NCI-H748 (cell line): Measurements from ENCODE around the gene AKR1B15.

Source experiments
- DNase-seq: peaks from one replicate; lab custom pipeline; 2025; ENCODE audit not compliant: unreplicated experiment; lab: John Stamatoyannopoulos, UW

AKR1B15 gene

GRCh38 chr7:134611611-134612151, 62.8 kb downstream of the AKR1B15 start:
- no peak for DNase-seq

GRCh38 chr7:134612197-134612596, 63.3 kb downstream of the AKR1B15 start:
- DNase-seq: peak; percentile 4

- no peak for DNase-seq
Observed at GRCh38 chr7:134613623-134614347, 64.9 kb downstream of the AKR1B15 start.

- DNase-seq: no peak
Observed at GRCh38 chr7:134616611-134617010, 67.7 kb downstream of the AKR1B15 start.

- DNase-seq: no peak
Observed at GRCh38 chr7:134618756-134619530, 70.0 kb downstream of the AKR1B15 start.

DNA sequence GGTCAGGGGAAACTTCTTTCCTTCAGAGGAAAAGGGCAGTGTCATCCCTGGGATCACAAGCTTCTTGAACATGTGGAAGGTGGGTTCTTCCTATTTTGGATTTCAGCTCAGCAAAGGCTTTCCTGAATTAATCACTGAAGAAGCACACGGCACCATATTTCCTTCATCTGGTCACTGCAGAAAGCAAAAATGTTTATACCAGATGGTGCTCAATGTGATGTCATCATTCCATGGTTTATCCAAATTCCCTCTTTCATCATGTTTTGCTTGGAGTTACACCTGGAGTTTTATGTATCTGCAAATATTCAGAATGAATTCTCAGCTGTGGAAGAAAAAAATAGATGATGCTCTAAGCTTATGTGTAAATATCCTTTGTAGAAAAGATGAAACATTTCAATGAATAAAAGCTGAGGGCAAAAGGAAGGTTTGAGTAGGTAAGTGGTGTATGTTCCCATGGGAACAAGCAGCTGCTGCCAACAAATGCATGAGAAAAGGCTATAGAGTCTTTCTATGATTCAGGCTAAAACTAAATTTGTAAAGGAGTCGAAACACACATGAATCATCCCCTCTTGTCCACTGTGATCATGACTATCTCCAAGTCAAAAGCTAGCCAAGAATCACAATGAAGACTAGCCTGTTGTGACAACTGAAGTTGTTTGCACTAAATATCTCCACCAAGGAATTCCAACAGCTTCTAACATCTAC, 70.9 kb downstream of the AKR1B15 start:
- DNase-seq: peak; percentile 70

DNA sequence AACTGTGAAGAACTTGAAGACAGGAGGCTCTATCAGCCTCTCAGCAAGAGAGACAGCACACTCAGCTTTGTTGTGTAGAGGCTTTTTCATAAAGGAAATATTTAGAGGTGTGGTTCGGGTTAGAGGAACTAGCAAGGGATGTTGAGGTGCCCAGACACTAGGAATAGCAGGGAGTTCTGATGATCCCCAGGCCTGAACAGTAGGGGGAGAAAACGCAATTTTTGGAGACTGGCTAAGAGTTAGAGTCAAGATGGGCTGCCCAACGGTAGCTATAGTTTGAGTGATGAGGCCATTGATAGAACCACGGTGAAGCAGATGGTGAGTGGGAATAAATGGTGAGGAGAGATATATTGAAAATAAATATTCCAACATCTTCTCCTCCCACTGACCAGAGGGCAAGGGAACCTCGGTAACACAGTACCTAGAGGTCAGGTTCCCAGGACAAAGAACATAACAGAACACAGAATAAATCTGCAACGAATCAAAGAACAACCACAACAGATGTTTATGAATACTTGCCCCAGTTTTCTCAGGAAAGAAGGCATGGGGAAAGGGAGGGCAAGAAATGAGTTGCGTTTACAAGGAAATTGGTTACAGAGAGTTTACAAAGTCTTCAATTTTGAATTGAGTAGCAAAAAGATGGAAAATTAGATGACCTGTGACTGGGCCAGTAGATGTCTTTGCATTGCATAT, 73.5 kb downstream of the AKR1B15 start:
- DNase-seq: no peak

- no peak for DNase-seq
Observed at GRCh38 chr7:134623193-134623592, 74.3 kb downstream of the AKR1B15 start.

DNA sequence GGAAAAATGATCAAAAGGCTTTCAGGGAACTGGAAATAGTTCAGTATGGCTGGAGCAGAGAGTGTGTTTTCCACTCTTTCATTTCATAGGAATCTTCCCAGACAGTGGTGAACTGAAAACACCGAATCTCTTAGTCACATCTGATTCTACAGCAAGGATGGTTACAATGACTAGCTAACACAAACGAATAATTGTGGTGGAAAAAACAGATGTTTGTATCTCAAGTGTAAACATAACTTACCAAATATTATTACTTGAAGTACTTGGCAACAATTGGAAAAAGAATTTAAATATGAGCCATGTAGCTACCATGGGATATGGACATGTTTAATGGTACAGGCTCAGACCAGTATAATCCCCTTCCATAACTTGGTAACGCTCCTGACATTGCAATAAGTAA, 76.6 kb downstream of the AKR1B15 start:
- DNase-seq: no peak

DNA sequence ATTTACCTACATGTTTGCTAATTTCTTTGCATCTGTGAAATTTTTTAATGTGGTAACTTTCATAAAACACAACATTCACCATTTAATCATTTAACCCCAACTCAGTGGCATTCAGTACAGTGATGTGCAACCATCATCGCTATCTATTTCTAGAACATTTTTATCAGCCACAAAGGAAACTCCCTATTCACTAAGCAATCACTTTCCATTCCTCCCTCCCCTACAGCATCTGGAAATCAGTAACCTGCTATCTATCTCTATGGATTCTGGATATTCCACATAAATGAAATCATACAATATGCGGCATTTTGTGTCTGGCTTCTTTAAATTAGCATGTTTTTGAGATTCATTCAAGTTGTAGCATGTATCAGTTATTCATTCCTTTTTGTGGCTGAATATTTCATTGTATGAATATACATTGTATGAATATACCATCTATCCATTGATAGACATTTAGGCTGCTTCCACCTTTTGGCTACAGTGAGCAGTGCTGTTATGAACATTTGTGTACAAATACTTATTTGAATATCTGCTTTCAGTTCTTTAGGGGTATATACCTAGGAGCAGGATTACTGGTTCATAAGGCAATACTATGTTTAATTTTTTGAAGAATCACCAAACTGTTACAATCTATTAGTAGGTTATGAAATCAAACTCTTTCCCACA, 78.3 kb downstream of the AKR1B15 start:
- DNase-seq: no peak

DNA sequence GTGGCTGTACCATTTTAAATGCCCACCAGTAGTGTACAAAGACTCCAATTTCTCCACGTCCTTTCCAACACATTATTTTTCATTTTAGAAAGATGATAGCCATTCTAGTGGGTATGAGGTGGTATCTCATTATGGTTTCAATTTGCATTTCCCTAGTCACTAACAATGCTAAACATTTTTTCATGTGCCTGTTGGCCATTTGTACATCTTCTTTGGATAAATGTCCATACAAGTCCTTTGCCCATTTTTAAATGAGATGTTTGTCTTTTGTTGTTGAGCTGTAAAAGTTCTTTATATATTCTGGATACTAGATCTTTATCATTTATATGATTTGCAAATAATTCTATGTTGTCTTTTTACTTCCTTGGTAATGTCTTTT, 78.9 kb downstream of the AKR1B15 start:
- no peak for DNase-seq

GRCh38 chr7:134629445-134629844, 80.5 kb downstream of the AKR1B15 start:
- no peak for DNase-seq
